Measurements from ENCODE around the gene RPTOR.
A peak's percentile ranks its signal among the peaks of the same experiment; 100 is the strongest.

RPTOR gene

DNA sequence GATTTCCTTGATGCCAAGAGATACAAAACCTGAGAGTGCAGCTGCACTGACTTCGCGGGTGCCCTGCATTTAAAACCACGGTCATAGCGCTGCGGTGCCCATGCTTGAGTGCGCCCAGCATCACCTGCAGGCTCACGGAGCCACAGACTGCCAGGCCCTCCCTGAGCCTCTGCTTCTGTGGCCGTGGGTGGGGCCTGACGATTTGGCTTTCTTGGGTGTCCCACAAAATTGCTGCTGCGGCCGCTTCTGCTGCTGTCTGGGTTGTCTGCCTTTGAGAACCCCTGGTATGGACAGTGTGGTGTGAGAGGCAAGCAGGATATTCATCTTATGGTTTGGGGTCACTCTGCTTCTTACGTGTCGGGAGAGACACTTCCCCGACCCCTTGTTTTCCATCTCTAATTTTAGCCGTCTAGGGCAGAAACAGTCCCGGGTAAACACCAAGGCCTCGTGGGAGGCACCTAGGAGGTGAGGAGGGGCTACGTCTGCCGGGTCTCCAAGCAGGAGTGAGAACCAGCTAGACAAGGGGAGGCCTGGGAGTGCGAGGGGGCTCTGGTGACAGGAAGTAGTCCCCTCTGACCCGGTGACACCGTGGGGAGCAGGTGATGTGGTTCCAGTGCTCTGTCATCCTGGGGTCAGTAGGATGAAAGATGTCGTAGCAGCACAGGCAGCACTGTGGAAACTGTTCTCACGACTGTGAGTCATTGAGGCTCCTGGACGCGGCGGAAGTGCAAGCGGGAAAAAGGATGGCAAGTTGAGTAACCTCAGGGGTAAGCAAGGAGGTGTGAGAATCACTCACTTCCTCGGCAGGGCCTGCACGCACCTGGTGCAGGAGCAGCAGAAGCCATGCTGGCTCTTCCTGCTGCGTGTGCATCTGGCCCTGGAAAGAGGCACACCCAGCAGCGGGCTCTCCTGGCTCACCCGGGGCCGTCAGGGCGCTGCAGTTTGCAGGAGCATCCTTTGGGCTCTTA lies 176.3 kb downstream of the RPTOR start:
- in situ Hi-C loops (cut with HindIII; ENCODE audit: low sequenced_read_pairs), result loop anchor here (5.0 kb wide), 1 partner anchor 49 kb away; no protein-coding TSS in a partner anchor
- DNase-seq (ENCODE audit: low read depth), result no peak
- TF ChIP-seq, protein P1, sequence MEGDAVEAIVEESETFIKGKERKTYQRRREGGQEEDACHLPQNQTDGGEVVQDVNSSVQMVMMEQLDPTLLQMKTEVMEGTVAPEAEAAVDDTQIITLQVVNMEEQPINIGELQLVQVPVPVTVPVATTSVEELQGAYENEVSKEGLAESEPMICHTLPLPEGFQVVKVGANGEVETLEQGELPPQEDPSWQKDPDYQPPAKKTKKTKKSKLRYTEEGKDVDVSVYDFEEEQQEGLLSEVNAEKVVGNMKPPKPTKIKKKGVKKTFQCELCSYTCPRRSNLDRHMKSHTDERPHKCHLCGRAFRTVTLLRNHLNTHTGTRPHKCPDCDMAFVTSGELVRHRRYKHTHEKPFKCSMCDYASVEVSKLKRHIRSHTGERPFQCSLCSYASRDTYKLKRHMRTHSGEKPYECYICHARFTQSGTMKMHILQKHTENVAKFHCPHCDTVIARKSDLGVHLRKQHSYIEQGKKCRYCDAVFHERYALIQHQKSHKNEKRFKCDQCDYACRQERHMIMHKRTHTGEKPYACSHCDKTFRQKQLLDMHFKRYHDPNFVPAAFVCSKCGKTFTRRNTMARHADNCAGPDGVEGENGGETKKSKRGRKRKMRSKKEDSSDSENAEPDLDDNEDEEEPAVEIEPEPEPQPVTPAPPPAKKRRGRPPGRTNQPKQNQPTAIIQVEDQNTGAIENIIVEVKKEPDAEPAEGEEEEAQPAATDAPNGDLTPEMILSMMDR (IDR thresholded peaks at IDR 0.05; ENCODE audit: low read depth, low read length, missing control alignments), result no peak
- no peak overlapping the region for H3K4me3 ChIP-seq (ENCODE audit: low read depth, low read length)

DNA sequence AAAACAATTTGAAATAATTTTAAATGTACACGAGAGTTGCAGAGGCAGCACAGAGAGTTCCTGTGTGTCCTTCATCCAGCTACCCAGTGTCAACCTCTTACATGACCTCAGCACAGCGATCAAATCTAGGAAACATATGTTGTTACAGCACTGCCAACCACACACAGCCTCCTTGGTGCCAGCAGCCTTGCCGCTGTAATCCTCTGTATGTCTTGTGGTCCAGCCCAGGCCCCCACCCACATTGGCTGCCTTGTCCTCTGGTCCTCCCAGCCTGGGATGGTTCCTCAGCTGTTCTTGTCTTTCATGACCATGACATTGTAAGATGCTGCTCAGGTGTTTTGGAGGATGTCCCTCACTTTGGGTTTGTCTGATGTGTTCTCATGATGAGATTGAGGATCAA lies 178.0 kb downstream of the RPTOR start:
- TF ChIP-seq, protein P1 (IDR thresholded peaks at IDR 0.05; ENCODE audit: low read depth, low read length, missing control alignments), result no peak
- in situ Hi-C loops (cut with HindIII; ENCODE audit: low sequenced_read_pairs), result loop anchor here (5.0 kb wide), 1 partner anchor 50 kb away; no protein-coding TSS in a partner anchor
- H3K4me3 ChIP-seq (ENCODE audit: low read depth, low read length), result no peak overlapping the region
- no peak for DNase-seq (ENCODE audit: low read depth)

DNA sequence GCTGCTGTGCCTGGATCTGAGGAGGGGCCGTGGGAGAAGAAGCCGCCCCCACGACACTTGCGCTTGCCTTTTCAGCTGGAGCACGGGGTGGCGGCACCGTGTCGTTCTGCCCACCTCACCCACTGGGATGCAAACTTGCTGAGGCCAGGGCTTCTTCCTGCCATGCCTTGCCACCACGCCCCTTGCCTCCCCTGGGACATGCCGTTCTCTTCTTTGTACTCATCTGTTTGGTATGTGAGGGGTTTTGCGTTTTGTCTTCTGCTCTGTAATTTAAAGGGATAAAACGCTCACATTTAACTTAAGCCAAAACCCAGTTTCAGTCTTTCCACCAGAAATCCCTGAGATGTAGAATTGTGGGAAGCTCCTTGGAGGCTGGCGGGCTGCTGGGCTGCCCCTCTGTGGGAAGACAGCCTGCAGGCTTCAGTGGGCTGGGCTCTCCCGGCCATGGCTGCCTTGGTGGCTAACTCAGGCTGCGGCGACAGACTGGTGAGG lies 180.2 kb downstream of the RPTOR start:
- no peak overlapping the region for H3K4me3 ChIP-seq (ENCODE audit: low read depth, low read length)
- TF ChIP-seq, protein P1 (IDR thresholded peaks at IDR 0.05; ENCODE audit: low read depth, low read length, missing control alignments), result no peak
- in situ Hi-C loops (cut with HindIII; ENCODE audit: low sequenced_read_pairs), result loop anchor here (5.0 kb wide), 1 partner anchor 53 kb away; no protein-coding TSS in a partner anchor
- peak; percentile 49 for DNase-seq (ENCODE audit: low read depth)

DNA sequence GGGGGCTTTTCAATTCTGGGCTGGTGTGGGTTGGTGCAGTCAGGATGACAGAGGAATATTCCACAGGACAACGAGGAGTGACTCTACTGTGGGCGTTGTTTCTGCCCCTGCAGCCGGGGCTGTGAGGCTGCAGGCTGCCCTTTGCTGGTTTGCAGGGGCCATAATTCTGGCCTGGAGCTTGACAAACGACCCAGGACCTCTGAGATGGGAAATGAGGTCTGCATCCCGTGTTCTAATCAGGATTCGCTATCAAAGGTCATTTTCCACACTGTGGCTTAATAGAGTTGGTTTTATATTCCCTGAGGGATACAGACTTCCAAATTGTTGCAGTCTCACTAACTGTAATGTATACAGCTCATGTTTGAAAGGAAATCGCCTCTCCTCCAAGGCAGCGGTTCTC lies 180.9 kb downstream of the RPTOR start:
- TF ChIP-seq, protein P1 (IDR thresholded peaks at IDR 0.05; ENCODE audit: low read depth, low read length, missing control alignments), result no peak
- H3K4me3 ChIP-seq (ENCODE audit: low read depth, low read length), result no peak overlapping the region
- no peak for DNase-seq (ENCODE audit: low read depth)
- in situ Hi-C loops (cut with HindIII; ENCODE audit: low sequenced_read_pairs), result no loop called here

DNA sequence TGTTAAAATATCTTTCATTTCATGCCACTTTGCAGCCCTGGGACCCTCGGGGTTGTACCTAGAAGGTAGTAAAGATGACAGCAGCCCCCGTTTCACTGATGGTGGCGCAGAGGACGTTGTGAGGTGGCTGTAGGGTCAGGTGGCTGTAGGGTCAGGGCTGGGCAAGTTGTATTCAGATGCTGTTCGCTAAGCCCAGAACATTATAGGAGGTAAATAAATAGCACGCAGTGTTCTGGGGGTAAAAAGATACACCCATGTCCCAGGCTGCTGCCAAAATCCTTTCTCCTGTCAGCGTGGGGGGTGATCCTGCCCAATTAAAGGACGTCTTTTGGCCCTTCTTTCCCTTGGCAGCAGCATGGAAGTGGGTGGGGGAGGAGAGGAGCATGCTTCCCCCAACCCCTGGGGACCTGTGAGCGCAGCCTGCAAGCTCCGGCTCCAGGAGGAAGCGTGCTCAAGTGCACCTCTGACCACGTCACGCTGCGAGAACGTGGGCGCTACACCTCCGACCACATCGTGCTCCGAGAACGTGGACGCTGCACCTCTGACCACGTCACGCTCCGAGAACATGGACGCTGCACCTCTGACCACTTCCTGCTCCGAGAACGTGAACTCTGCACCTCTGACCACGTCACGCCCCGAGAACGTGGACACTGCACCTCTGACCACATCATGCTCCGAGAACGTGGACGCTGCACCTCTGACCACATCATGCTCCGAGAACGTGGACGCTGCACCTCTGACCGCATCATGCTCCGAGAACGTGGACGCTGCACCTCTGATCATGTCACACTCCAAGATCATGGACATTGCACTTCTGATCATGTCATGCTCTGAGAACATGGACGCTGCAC lies 182.1 kb downstream of the RPTOR start:
- TF ChIP-seq, protein P1 (IDR thresholded peaks at IDR 0.05; ENCODE audit: low read depth, low read length, missing control alignments), result no peak
- no peak for DNase-seq (ENCODE audit: low read depth)
- in situ Hi-C loops (cut with HindIII; ENCODE audit: low sequenced_read_pairs), result no loop called here
- H3K4me3 ChIP-seq (ENCODE audit: low read depth, low read length), result no peak overlapping the region

DNA sequence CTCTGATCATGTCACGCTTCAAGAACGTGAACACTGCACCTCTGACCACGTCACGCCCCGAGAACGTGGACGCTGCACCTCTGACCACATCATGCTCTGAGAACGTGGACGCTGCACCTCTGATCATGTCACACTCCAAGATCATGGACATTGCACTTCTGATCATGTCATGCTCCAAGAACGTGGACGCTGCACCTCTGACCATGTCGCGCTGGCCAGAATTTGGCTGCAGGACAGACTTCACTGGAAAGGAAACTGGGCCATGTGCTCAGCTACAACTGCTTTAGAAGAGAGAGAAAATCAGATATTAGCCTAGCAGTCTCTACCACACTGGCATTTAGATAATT lies 182.7 kb downstream of the RPTOR start:
- TF ChIP-seq, protein P1 (IDR thresholded peaks at IDR 0.05; ENCODE audit: low read depth, low read length, missing control alignments), result no peak
- no peak for DNase-seq (ENCODE audit: low read depth)
- no peak overlapping the region for H3K4me3 ChIP-seq (ENCODE audit: low read depth, low read length)
- in situ Hi-C loops (cut with HindIII; ENCODE audit: low sequenced_read_pairs), result no loop called here
